Measurements from ENCODE around the gene BRINP3. TPM values are rescaled to one million over a fixed set of nuclear protein-coding genes. Genes with fewer than 3 reads are reported as not detected.

BRINP3 gene
- total and polyA plus RNA-seq, 9 of the 15 experiments (the other 6 are each of a cell fraction or from before 2014, with no cell fraction given), result 0.09 to 0.75 (median 0.19) TPM; not detected in 1

DNA sequence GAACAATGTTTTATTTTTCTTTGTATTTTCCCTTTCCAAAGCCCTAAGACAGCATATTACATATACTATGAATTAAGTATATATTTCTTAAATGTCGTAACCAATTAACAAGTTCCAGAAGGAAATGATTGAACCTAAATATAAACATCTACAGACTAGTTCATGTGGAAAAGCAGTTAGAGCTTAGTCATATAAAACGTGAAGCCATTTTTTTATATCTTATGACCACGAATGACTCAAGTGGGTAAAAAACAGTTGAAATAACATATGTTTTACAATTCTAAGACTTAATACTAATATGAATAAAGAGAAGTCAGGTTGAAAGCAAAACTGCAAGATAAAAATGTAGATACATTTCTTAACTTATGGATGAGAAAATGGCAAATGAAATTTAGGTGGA is 307.3 kb downstream of the BRINP3 start:
- no TSS peak for BruUV-seq (replicated peaks)
- no peak for DNase-seq (ENCODE audit: extremely low read depth in 1 of 4, low spot score in 3 of 4)
- intact Hi-C loops (cut with micrococcal nuclease), result no loop called here

More for the DNA sequence above, 307.3 kb downstream of the BRINP3 start:
- in situ Hi-C loops (cut with MboI), result no loop called here
- no peak overlapping the region for H3K4me3 ChIP-seq
- no peaks in the 10 kb centered on the region for H3K79me2 ChIP-seq (ENCODE audit: control insufficient read depth, insufficient read depth, low read length)
- 3% methylated on average over 3 of the region's 3 CpGs for WGBS (ENCODE audit: insufficient coverage, low coverage, missing lambda C conversion rate)
- H3K27me3 ChIP-seq (ENCODE audit: control insufficient read depth in 2 of 2, insufficient read depth in 2 of 2, low read length in 2 of 2), result no peaks in the 10 kb centered on the region
- H3K27ac ChIP-seq (ENCODE audit: extremely low read depth, low read depth, low read length), result no peak overlapping the region
- no peaks in the 10 kb centered on the region for H4K20me1 ChIP-seq (replicated peaks; ENCODE audit: control insufficient read depth, insufficient read depth, low read length)
- H3K9me1 ChIP-seq (ENCODE audit: control insufficient read depth, insufficient read depth, low read length), result no peaks in the 10 kb centered on the region
- CTCF ChIA-PET (ENCODE audit: low intra/inter-chr PET ratio), result interaction anchor here (0.6 kb wide), 1 partner anchor 8 kb away, joined by 3 read pairs; no protein-coding TSS in a partner anchor
- no peak overlapping the region for H3K9ac ChIP-seq (ENCODE audit: insufficient read depth in 1 of 2, low read depth in 2 of 2, low read length in 2 of 2)
- TF ChIP-seq HLTF (IDR thresholded peaks at IDR 0.05), result no peak
- no peak for TF ChIP-seq RBM15 (IDR thresholded peaks at IDR 0.05; ENCODE audit: insufficient read depth, low read length)
- no peak for TF ChIP-seq KLF1 (tag; IDR thresholded peaks at IDR 0.05)
- TF ChIP-seq SMARCA4 (IDR thresholded peaks at IDR 0.05), result no peak
- TF ChIP-seq HNRNPUL1 (IDR thresholded peaks at IDR 0.05; ENCODE audit: low read length), result no peak
- TF ChIP-seq PML (IDR thresholded peaks at IDR 0.05; ENCODE audit: low read length), result no peak
- TF ChIP-seq ILF3 (IDR thresholded peaks at IDR 0.05; ENCODE audit: borderline replicate concordance), result no peak
- no peak for TF ChIP-seq PHB (CRISPR knock-in tag; IDR thresholded peaks at IDR 0.05)
- TF ChIP-seq NCOR1 (IDR thresholded peaks at IDR 0.05), result no peak
- TF ChIP-seq ZNF146 (CRISPR knock-in tag; IDR thresholded peaks at IDR 0.05; ENCODE audit: unreplicated experiment), result no peak
- TF ChIP-seq DMBX1 (CRISPR knock-in tag; IDR thresholded peaks at IDR 0.05; ENCODE audit: borderline replicate concordance), result no peak
- TF ChIP-seq FOXP4 (CRISPR knock-in tag; IDR thresholded peaks at IDR 0.05; ENCODE audit: borderline replicate concordance), result no peak
- no peak for TF ChIP-seq FOXJ2 (tag; IDR thresholded peaks at IDR 0.05)
- no peak for TF ChIP-seq KDM2B (CRISPR knock-in tag; IDR thresholded peaks at IDR 0.05)
- TF ChIP-seq PRPF4 (IDR thresholded peaks at IDR 0.05; ENCODE audit: insufficient read depth, low read depth, low read length, poor library complexity, severe bottlenecking), result no peak
- TF ChIP-seq, protein P1, sequence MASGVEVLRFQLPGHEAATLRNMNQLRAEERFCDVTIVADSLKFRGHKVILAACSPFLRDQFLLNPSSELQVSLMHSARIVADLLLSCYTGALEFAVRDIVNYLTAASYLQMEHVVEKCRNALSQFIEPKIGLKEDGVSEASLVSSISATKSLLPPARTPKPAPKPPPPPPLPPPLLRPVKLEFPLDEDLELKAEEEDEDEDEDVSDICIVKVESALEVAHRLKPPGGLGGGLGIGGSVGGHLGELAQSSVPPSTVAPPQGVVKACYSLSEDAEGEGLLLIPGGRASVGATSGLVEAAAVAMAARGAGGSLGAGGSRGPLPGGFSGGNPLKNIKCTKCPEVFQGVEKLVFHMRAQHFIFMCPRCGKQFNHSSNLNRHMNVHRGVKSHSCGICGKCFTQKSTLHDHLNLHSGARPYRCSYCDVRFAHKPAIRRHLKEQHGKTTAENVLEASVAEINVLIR (CRISPR knock-in tag; IDR thresholded peaks at IDR 0.05), result no peak
- TF ChIP-seq ZNF695 (CRISPR knock-in tag; IDR thresholded peaks at IDR 0.05), result no peak
- no peak for TF ChIP-seq GTF2A2 (tag; IDR thresholded peaks at IDR 0.05)
- TF ChIP-seq, protein P2, sequence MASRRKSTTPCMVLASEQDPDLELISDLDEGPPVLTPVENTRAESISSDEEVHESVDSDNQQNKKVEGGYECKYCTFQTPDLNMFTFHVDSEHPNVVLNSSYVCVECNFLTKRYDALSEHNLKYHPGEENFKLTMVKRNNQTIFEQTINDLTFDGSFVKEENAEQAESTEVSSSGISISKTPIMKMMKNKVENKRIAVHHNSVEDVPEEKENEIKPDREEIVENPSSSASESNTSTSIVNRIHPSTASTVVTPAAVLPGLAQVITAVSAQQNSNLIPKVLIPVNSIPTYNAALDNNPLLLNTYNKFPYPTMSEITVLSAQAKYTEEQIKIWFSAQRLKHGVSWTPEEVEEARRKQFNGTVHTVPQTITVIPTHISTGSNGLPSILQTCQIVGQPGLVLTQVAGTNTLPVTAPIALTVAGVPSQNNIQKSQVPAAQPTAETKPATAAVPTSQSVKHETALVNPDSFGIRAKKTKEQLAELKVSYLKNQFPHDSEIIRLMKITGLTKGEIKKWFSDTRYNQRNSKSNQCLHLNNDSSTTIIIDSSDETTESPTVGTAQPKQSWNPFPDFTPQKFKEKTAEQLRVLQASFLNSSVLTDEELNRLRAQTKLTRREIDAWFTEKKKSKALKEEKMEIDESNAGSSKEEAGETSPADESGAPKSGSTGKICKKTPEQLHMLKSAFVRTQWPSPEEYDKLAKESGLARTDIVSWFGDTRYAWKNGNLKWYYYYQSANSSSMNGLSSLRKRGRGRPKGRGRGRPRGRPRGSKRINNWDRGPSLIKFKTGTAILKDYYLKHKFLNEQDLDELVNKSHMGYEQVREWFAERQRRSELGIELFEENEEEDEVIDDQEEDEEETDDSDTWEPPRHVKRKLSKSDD (conservative IDR thresholded peaks at IDR 0.05; ENCODE audit: low read length), result no peak
- no peak for TF ChIP-seq HIVEP1 (CRISPR knock-in tag; IDR thresholded peaks at IDR 0.05)
- no peak for ATAC-seq
- POLR2A ChIA-PET, result no interaction called here
- H2AFZ ChIP-seq (ENCODE audit: low read depth, low read length), result no peak overlapping the region
- no peak for FAIRE-seq
- no peak overlapping the region for H3K4me2 ChIP-seq (ENCODE audit: insufficient read depth, low read length)
- H3K4me1 ChIP-seq (replicated peaks in 1 of 2; ENCODE audit: control insufficient read depth in 2 of 2, insufficient read depth in 2 of 2, low read length in 2 of 2), result no peaks in the 10 kb centered on the region
- H3K9me3 ChIP-seq (replicated peaks; ENCODE audit: control insufficient read depth, insufficient read depth, low read depth, low read length), result no peaks in the 10 kb centered on the region
- no peaks in the 10 kb centered on the region for H3K36me3 ChIP-seq (ENCODE audit: control insufficient read depth, insufficient read depth, low read length)
